NCI-H82 treated with DMSO at 0.1 percent for 48 hours (cell line): ENCODE results near the gene DDX17.

Source experiments
- DNase-seq: peaks from one replicate; lab custom pipeline; 2025; ENCODE audit not compliant: unreplicated experiment; lab: John Stamatoyannopoulos, UW

Gene DDX17

GRCh38 chr22:38506118-38506962 lies at the start of gene DDX17:
TSS of gene DDX17 (minus strand) at chr22:38506311.
- peak; percentile 88 for DNase-seq

GRCh38 chr22:38554281-38554680 lies 48.2 kb upstream of the DDX17 start:
- DNase-seq = no peak

- DNase-seq = no peak
Measured at GRCh38 chr22:38549101-38549894, 43.2 kb upstream of the DDX17 start.

- no peak for DNase-seq
Measured at GRCh38 chr22:38540701-38541100, 34.6 kb upstream of the DDX17 start.

DNA sequence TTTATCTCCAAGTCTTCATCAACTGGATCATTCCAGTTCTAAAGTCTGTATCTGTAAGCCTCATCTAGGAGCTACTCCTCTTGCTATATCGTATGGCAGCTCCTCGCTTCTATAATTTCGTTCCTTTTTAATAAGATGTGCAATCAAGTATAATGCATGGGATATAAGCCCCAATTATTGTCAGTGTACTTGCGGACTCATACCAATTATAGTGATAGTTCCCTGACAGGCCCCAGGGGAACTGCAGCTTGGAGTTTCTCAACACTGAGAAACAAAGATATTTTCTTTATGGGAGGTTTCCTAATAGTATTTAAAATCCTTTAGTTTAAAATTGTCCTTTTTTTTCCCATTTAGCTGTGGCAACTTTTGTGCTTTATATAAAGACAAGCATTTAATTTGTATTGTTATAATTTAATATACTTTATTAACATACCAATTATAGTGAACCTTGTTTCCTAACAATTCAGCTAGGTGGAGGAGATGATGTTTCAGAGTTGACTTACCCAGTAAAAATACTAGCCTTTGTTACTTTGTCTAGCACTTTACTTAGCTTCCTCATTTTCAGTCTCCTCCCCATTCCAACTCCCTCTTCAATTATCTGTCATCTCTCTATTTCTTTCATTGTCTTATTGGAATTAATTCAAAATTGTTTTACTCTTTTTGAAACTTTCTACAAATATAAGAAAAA lies 25.3 kb upstream of the DDX17 start:
- no peak for DNase-seq

DNA sequence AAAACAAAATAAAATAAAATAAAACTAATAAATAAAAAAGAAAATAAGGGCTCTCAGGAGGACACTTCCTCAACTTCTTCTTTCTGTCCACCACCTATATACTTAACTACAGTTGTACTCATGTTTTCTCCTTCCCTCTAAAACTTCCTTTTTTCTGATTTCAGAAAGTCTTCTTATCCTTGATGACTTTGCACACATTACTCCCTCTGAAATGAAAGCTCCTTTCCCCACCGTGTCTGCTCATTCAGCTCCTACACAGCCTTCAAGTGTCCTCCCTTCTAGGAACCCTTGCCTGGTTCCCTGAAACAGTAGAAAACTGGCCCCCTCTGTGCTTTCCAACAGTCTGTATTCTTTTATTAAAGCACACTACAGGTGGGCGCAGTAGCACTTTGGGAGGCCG lies 18.3 kb upstream of the DDX17 start:
- no peak for DNase-seq

- DNase-seq = no peak
Measured at GRCh38 chr22:38523479-38523878, 17.4 kb upstream of the DDX17 start.

DNA sequence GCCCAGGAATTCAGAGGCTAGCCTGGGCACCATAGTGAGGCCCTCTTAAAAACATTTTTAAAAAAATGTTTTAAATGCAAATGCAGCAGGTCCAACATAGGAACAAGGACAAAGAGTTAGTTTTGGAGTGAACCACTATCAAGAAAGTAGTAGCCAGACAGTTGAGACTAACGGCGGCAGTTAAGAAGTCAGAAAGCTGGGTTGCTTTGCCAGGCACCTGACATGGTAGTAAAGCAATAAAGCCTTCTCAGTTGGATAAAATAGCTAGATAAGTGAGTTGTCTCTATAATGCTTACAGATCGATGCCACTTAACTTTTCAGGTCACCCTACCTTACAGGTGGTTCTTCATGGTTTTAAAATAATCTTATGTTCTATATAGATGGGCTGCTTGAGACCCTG lies 16.9 kb upstream of the DDX17 start:
- DNase-seq = no peak

DNA sequence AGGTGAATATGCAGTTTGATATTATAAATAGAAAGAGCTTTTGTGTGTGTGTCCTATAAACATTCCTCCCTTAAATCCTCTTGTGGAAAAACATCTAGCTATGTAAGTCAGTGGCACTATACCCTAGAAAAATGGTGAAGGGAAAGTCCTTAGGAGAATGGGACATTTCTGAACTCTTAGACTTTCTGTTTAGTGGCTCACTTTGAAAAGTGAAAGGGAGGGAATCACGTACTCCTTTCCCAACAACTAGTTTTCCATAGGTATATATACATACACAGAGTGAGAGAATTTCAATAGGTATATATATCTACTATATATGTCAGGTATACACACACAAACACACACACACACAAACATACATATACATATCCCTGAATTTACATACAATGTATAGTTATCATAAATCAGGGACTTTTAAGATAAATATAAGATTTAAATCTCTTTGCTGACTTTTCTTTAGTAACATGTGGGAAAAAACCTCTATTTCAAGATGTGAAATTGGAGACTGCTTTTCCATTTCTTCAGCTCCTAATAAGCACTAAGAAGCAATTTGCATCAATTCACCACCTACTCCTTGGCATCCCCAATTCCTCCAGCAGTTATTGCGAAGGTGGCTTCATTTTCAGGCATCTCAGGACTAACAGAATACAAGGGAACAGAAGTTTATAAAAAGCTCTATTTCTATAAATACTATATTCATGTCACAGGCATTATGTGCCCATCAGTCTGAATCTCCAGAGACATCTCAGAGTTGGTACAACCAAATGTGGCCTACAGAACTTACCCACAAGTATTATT lies 13.5 kb upstream of the DDX17 start:
- DNase-seq = no peak

- no peak for DNase-seq
Measured at GRCh38 chr22:38518620-38519019, 12.5 kb upstream of the DDX17 start.

- DNase-seq = no peak
Measured at GRCh38 chr22:38513063-38513462, 7.0 kb upstream of the DDX17 start.

GRCh38 chr22:38510416-38510970 lies 4.4 kb upstream of the DDX17 start:
- no peak for DNase-seq

- DNase-seq = no peak
Measured at GRCh38 chr22:38505541-38506117, 482 bp downstream of the DDX17 start.

DNA sequence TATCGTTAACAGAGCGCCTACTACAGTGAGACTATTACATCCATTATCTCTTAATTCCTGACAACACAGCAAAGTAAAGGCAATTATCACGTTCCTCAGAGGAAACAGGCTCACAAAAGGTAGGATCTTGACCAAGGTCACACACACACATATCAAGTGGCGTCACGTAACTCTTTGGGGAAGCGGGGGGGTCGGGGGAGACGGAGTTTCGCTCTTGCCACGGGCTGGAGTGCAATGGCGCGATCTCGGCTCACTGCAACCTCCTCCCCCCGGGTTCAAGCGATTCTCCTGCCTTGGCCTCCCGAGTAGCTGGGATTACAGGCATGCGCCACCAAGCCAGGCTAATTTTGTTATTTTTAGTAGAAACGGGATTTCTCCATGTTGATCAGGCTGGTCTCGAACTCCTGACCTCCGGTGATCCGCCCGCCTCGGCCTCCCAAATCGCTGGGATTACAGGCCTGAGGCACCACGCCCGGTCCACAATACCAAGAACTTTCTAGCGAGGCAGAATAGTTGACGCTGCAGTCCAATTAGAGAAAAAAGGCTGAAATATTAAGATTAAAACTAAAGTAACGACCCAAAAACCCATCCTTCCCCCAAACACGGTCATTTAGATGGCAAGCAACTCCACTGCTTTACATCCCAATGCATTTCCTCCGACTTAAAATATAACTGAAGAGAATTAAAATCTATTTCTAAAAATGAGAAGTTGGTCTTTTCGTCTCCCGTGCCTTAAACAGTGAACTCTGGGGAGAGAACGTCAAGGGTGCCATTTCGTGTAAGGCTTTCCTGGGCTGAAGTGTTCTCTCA lies 1.2 kb downstream of the DDX17 start:
- peak; percentile 7 for DNase-seq

DNA sequence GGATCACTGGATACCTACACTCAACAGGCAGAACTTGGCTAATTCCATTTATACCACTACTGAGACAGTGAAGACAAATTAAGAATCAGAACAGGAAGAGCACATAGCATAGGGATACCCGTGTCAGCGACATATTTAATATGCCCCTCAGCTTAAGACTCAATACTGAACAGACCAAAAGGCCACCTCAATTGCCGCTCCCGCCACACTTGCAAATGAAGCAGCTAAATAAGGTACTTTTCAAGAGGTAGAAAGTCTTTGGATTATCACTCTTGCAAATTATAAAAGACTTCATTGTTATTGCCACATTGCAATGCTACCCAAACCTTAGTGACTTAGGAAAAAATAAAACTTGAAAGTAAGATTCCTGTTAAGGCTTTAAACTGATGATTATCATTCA lies 3.1 kb downstream of the DDX17 start:
- DNase-seq = no peak

GRCh38 chr22:38501797-38502672 lies 4.1 kb downstream of the DDX17 start:
- no peak for DNase-seq

DNA sequence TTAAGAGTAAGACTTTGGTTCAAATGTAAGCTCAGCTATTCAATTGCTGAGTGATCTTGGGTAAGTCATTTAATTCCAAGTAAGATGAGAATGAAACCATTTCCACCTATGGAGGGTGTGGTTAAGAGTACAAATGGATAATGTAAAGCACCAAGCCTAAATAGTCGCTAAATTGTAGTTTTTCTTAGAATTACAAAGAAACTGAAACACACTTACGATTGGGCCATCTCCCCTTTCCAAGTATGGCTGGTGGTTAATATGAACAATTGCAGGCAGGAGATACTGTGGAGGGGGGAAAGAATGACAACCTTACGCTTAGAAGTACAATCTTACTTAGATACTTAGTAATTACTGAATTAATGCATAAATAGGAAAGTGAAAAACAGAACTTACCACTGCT lies 8.2 kb downstream of the DDX17 start:
- no peak for DNase-seq

GRCh38 chr22:38494939-38495338 lies 11.2 kb downstream of the DDX17 start:
- no peak for DNase-seq
